ENCODE data around the gene ATP5MC2. TPM values are rescaled to one million over a fixed set of nuclear protein-coding genes. Genes with fewer than 3 reads are reported as not detected.
A peak's percentile ranks its signal among the peaks of the same experiment; 100 is the strongest.
"Not testable (repeated sequence)": the region's sequence is repeated elsewhere in the genome, so short reads cannot be mapped to it uniquely, and the experiment has no call there.

ATP5MC2 gene
- total and polyA plus RNA-seq, 2 donors, result 109 to 513 TPM

DNA sequence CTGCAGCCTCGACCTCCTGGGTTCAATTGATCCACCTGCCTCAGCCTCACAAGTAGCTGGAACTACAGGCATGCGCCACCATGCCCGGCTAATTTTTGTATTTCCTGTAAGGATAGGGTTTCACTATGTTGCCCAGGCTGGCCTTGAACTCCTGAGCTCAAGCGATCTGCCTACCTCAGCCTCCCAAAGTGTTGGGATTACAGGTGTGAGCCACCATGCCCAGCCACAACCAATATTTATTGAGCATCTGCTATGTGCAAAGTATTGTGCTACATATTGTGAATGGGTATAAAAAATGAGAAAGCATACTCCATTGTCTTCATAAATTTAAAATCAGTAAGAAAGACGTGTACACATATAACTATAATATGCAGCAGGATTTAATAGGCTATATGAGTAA is 4.2 kb upstream of the ATP5MC2 start:
- WGBS, result 92% methylated on average over 5 of the region's 5 CpGs
- not testable (repeated sequence) for H3K4me1 ChIP-seq (ENCODE audit: insufficient read depth); DNase-seq (ENCODE audit: extremely low spot score); H3K27ac ChIP-seq (ENCODE audit: low read depth); H3K36me3 ChIP-seq (ENCODE audit: insufficient read depth); H3K4me3 ChIP-seq (ENCODE audit: low read depth, low read length)

DNA sequence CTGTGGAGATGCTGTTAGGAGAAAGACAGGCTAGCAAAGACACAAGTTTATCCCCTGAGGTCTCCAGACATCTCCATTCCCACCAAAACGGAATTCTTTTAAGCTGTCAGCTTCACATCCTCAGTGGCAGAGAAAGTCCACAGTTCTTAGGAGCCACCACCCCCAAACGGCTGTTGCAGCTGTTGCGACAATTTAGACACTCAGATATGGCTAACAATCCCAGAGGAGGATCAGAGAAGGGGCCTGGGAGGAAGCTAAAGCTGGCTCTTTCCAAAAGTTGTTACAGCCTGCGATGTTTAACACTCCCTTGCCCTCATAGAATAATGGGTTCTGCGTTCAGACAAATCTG is 1.9 kb upstream of the ATP5MC2 start:
- H3K4me3 ChIP-seq (ENCODE audit: low read depth, low read length), result no peak overlapping the region
- no peak for DNase-seq (ENCODE audit: extremely low spot score)

DNA sequence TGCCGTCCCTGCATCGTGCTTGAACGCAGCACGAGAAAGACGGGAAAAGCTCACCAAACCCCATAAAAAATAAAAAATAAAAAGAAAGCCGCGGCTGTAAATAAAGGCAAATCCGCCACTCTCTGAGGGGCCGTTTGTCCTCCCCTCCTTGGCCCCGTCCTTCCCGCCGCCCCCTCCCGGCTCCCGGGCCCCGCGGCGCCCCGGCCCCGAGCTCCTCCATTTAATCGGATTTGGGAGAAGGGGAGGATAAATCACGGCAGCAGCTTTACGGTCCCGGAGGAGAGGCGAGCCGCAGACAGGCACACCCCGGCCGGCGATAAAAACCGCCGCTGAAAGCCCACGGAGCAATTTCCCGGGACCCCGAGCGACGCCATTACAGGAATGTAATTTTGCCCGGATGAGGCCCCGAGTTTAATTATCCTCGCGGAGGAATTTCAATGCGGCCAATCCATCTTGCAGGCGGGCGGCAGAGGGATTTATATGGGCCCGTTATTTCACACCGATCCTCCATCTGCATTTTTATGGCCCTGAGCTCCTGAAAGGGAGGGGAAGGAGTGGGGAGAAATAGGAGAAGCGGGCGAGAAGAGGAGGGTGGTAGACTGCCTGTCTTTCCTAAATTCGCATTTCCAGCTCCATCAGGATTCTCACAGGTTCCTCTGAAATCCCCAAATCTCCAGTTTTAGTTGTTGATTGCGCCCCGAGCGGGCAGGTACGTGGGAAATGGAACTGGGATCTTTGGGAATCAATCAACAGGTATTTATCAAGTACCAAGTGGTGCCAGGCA is 1.3 kb upstream of the ATP5MC2 start:
- Histone ChIP-seq H3K36me3 (ENCODE audit: insufficient read depth) (no peaks in the 10 kb centered on the region), H3K4me1 (ENCODE audit: insufficient read depth) (no peaks in the 10 kb centered on the region), H3K4me3 (ENCODE audit: low read depth, low read length) (peak overlapping the region; percentile 48), H3K27ac (ENCODE audit: low read depth) (peak overlapping the region; percentile 96)
- 3% methylated on average over 51 of the region's 51 CpGs for WGBS
- no peak for DNase-seq (ENCODE audit: extremely low spot score)

More for the DNA sequence above, 1.9 kb upstream of the ATP5MC2 start:
- 30% methylated on average over 5 of the region's 5 CpGs for WGBS
- Histone ChIP-seq H3K36me3 (ENCODE audit: insufficient read depth) (no peaks in the 10 kb centered on the region), H3K27ac (ENCODE audit: low read depth) (peak overlapping the region; percentile 96), H3K4me1 (ENCODE audit: insufficient read depth) (no peaks in the 10 kb centered on the region)

DNA sequence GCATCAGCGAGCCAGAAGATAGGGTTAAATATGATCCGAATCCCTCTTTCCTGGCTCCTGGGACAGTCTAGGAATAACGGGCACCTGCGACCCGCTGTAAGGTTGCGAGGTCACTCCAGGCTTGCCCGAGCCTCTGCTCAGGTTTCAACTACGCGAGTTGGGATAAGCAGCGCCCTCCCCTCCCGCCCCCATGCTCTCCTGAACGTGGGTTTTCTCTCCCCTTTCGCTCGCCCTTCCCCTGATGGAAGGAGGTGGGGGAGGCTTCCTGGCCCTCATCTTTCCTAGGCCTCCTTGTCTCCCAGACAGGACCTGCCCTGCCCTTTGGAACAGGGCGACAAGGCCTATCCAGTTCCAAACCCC is 753 bp upstream of the ATP5MC2 start:
- Histone ChIP-seq H3K36me3 (ENCODE audit: insufficient read depth) (peaks cover 1% of the 10 kb centered on the region), H3K27ac (ENCODE audit: low read depth) (peak overlapping the region; percentile 96), H3K4me3 (ENCODE audit: low read depth, low read length) (peak overlapping the region; percentile 48), H3K4me1 (ENCODE audit: insufficient read depth) (no peaks in the 10 kb centered on the region)
- no peak for DNase-seq (ENCODE audit: extremely low spot score)
- 6% methylated on average over 15 of the region's 15 CpGs for WGBS

DNA sequence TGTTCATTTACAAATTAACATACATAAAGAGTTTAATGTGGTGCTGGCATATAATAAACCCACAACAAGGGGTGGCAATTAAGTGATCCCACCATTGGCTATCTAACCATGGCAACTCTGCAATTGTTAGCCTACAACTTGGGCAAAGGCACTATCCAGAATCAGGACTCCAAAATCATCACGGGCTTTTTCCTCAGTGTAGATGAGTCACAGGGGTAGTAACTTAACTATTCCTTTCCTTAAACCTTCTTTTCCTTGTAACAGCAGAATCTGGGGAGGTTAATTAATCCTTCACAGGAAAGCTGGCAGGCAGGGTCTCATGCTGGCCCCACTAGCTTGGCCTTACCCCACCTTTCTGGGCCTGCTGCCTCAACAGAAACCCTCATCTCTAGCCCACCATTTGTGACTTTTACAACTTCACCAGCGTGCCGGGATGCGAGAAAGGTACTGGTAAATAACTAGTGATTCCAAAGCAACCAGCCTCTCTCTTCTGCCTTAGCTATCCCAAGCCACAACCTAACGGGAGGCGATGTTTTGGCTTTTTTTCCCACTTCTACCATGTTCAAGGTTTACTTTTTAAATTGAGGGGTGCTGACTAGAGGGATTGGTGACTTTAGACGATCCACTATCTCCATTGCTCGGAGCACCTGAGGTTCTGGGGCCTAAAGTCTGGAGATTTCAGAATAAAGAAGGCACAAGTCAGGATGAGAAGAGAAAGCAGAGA is 744 bp downstream of the ATP5MC2 start:
- Histone ChIP-seq H3K27ac (ENCODE audit: low read depth) (no peak overlapping the region), H3K4me1 (ENCODE audit: insufficient read depth) (no peaks in the 10 kb centered on the region), H3K36me3 (ENCODE audit: insufficient read depth) (peaks cover 4% of the 10 kb centered on the region), H3K4me3 (ENCODE audit: low read depth, low read length) (peak overlapping the region; percentile 53)
- no peak for DNase-seq (ENCODE audit: extremely low spot score)
- WGBS, result 31% methylated on average over 8 of the region's 8 CpGs

DNA sequence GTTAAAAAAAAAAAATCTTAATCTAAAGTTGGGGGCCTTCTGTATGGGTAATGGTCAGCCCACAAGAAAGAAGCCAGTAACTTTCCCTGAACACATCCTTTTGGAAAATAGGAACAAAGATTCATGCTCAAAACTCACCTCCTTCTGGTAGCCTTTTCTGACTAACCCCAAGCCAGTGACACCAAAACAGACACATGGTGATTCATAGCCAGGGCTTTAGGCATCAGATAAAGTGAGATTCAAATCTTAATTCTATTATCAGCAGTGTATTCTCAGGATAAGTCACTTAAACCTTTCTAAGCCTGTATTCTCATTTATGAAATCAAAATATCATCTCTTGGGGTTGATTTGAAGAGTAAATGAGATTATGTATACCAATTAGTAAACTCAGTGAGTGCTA is 4.9 kb downstream of the ATP5MC2 start:
- no peak overlapping the region for H3K4me3 ChIP-seq (ENCODE audit: low read depth, low read length)
- DNase-seq (ENCODE audit: extremely low spot score), result no peak
- H3K4me1 ChIP-seq (ENCODE audit: insufficient read depth), result no peaks in the 10 kb centered on the region
- no peak overlapping the region for H3K27ac ChIP-seq (ENCODE audit: low read depth)
- H3K36me3 ChIP-seq (ENCODE audit: insufficient read depth), result peaks cover 7% of the 10 kb centered on the region

DNA sequence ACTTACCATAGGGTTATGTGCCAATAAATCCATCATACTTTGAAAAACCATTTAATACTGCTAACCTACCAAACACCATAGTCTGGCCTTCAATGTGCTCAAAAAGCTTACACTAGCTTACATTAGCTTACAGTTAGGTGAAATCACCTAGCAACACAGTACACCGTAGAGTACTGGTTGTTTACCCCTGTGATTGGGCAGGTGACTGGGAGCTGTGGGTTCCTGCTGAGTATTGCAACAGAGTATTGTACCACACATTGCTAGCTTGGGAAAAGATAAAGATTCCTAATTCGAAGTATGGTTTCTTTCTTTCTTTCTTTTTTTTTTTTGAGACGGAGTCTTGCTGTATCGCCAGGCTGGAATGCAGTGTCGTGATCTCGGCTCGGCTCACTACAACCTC is 5.6 kb downstream of the ATP5MC2 start:
- Histone ChIP-seq H3K27ac (ENCODE audit: low read depth) (no peak overlapping the region), H3K36me3 (ENCODE audit: insufficient read depth) (peaks cover 10% of the 10 kb centered on the region), H3K4me3 (ENCODE audit: low read depth, low read length) (no peak overlapping the region), H3K4me1 (ENCODE audit: insufficient read depth) (no peaks in the 10 kb centered on the region)
- WGBS, result 91% methylated on average over 7 of the region's 7 CpGs
- no peak for DNase-seq (ENCODE audit: extremely low spot score)

DNA sequence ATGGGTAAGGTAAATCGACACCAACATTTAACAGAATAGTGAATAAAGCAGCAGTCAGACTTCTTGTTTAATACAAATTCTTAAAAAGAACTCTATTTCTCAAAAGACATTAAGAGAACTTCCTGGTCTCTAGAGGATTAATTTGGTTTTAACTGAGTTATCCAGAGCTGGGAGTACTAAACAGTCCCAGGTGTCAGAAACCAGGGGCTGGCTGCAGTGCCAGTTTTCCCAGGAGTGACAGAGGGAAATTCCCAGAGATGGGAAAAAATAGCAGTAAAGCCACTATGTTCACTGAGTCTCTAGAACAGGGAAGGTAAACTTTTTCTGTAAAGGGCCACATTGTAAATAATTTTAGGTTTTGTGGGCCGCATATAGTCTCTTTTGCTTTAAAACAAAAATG is 8.8 kb downstream of the ATP5MC2 start:
- peaks cover 15% of the 10 kb centered on the region for H3K36me3 ChIP-seq (ENCODE audit: insufficient read depth)
- no peaks in the 10 kb centered on the region for H3K4me1 ChIP-seq (ENCODE audit: insufficient read depth)
- 95% methylated on average over 2 of the region's 2 CpGs for WGBS
- no peak overlapping the region for H3K4me3 ChIP-seq (ENCODE audit: low read depth, low read length)
- no peak for DNase-seq (ENCODE audit: extremely low spot score)
- H3K27ac ChIP-seq (ENCODE audit: low read depth), result no peak overlapping the region

DNA sequence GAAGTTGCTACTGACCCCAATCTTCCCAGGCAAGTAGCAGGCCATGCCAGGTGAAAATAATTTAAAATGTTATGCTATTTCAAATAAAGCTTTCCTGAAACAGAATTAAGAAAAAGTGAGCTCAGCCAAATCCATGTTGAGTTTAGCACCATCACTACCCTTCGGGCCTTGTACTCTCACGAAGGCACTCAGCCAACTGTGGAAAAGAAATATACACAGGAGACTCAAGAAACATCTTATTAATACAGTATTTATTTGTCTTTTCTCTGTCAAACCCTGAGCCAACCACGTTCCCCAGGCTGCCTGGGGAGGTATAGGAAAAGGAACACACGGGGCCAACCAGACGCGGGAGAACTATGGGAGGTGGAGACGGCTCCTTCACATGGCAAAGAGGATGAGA is 10.9 kb downstream of the ATP5MC2 start:
- Histone ChIP-seq H3K36me3 (ENCODE audit: insufficient read depth) (peaks cover 14% of the 10 kb centered on the region), H3K4me1 (ENCODE audit: insufficient read depth) (no peaks in the 10 kb centered on the region), H3K27ac (ENCODE audit: low read depth) (no peak overlapping the region), H3K4me3 (ENCODE audit: low read depth, low read length) (no peak overlapping the region)
- no peak for DNase-seq (ENCODE audit: extremely low spot score)
- WGBS, result 53% methylated on average over 7 of the region's 7 CpGs

DNA sequence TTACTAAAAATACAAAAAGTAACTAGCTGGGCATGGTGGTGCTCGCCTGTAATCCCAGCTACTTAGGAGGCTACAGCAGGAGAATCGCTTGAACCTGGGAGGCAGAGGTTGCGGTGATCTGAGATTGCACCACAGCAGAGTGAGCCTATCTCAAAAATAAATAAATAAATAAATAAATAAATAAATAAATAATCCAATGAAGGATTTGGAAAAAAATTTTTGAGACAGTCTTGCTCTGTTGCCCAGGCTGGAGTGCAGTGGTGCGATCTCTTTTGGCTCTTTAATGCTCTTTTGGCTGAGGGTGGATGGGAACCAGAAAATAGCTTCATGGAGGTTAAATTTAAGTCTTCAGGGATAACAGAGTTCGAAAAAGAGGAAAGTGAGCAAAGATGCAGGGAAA is 11.7 kb downstream of the ATP5MC2 start:
- Histone ChIP-seq H3K36me3 (ENCODE audit: insufficient read depth) (peaks cover 12% of the 10 kb centered on the region), H3K27ac (ENCODE audit: low read depth) (no peak overlapping the region), H3K4me3 (ENCODE audit: low read depth, low read length) (no peak overlapping the region), H3K4me1 (ENCODE audit: insufficient read depth) (peaks cover 1% of the 10 kb centered on the region)
- WGBS, result 92% methylated on average over 5 of the region's 5 CpGs
- DNase-seq (ENCODE audit: extremely low spot score), result no peak

DNA sequence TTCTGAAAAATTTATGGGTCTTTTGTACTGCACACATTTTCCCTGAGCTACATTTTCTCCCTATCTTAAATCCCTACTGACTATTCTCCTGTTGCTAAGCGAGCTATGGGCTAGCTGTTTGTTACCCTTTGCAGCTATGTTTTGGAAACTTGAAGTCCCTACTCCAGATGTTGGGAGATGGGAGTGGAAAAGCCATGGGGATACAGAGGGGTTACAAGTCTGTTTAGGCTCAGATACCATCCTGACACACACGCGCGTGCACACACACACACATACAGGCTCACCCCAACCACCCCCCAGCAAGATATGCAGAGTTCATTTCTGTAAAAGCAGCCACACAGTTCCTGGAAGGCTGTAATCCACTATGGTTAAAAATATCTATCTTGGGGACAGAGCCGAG is 15.8 kb downstream of the ATP5MC2 start:
- Histone ChIP-seq H3K36me3 (ENCODE audit: insufficient read depth) (peaks cover 8% of the 10 kb centered on the region), H3K27ac (ENCODE audit: low read depth) (no peak overlapping the region), H3K4me1 (ENCODE audit: insufficient read depth) (peaks cover 1% of the 10 kb centered on the region), H3K4me3 (ENCODE audit: low read depth, low read length) (no peak overlapping the region)
- DNase-seq (ENCODE audit: extremely low spot score), result no peak
- 29% methylated on average over 5 of the region's 5 CpGs for WGBS

DNA sequence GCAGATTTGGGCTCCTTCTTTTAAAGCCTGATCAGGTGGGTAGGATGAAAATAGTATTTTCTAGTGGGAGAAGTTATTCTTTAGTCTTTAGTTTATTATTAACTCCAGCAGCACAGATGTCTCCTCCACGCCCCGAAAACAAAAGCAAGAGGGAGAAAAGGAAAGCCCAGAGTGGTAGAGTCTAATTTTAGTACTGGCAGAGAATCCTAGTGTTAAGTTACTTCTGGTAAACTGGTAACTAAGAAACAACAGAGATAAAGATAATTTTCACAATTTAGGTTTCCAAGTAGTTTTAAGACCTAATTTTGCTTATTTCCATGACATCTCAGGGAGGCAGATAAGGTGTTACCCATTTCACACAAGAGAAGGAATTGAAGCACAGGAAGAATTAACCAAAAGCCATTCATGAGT is 16.3 kb downstream of the ATP5MC2 start:
- H3K4me3 ChIP-seq (ENCODE audit: low read depth, low read length), result no peak overlapping the region
- DNase-seq (ENCODE audit: extremely low spot score), result no peak
- 29% methylated on average over 2 of the region's 2 CpGs for WGBS
- peaks cover 8% of the 10 kb centered on the region for H3K36me3 ChIP-seq (ENCODE audit: insufficient read depth)
- peaks cover 1% of the 10 kb centered on the region for H3K4me1 ChIP-seq (ENCODE audit: insufficient read depth)
- H3K27ac ChIP-seq (ENCODE audit: low read depth), result no peak overlapping the region

DNA sequence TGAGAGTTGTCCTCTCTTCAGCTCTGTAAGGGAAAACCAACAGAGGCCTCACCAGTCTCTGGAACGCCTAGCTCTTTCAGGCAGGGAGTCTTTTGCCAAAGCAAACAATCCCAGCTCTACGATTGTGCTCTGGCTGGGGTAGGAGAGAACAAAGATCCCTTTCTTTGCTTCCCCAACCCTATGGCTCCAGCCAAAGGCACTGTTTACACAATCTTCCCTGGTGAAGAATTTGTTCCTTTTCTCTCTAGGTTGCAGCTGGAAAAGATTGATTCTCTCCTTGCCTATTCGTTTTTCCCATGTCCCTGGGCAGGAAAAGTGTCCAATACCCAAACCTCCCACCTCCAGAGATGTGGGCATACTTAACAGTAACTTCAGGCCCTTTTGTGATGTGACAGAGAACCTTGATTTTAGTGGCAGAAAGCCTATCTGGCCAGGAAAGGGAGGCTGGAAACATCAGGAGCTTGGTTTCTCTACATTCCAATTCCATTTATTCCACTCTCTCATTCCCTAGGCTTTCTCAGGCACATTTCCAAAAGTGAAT is 16.8 kb downstream of the ATP5MC2 start:
- peaks cover 8% of the 10 kb centered on the region for H3K36me3 ChIP-seq (ENCODE audit: insufficient read depth)
- peaks cover 1% of the 10 kb centered on the region for H3K4me1 ChIP-seq (ENCODE audit: insufficient read depth)
- H3K27ac ChIP-seq (ENCODE audit: low read depth), result peak overlapping the region; percentile 28
- 17% methylated on average over 3 of the region's 3 CpGs for WGBS
- DNase-seq (ENCODE audit: extremely low spot score), result no peak
- no peak overlapping the region for H3K4me3 ChIP-seq (ENCODE audit: low read depth, low read length)

DNA sequence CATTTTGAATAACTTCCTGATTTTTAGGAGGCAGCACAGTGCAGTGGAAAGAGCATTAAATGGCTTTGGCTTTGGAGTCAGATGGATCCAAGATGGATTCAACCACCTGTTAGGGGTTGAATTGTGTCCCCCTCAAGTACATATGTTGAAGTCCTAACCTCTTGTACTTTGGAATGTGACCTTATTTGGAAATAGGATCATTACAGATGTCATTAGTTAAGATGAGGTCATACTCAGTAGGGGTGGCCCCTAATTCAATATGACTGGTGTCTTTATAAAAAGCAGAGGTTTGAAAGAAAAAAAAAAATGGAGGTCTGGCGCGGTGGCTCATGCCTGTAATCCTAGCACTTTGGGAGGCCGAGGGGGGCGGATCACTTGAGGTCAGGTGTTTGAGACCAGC is 18.8 kb downstream of the ATP5MC2 start:
- WGBS, result 96% methylated on average over 4 of the region's 4 CpGs
- no peak overlapping the region for H3K4me3 ChIP-seq (ENCODE audit: low read depth, low read length)
- H3K4me1 ChIP-seq (ENCODE audit: insufficient read depth), result peaks cover 1% of the 10 kb centered on the region
- no peak for DNase-seq (ENCODE audit: extremely low spot score)
- H3K36me3 ChIP-seq (ENCODE audit: insufficient read depth), result peaks cover 3% of the 10 kb centered on the region
- H3K27ac ChIP-seq (ENCODE audit: low read depth), result no peak overlapping the region
